Activated gamma-delta T cell treated with Interleukin-2 at 50 U/mL for 16 hours (primary cell): ENCODE measurements around the gene PRDM9.

ENCODE experiments used
- DNase-seq: peaks from one replicate; pipeline ENCODE4 v3.0.0-alpha.2; 2020

PRDM9 gene

DNA sequence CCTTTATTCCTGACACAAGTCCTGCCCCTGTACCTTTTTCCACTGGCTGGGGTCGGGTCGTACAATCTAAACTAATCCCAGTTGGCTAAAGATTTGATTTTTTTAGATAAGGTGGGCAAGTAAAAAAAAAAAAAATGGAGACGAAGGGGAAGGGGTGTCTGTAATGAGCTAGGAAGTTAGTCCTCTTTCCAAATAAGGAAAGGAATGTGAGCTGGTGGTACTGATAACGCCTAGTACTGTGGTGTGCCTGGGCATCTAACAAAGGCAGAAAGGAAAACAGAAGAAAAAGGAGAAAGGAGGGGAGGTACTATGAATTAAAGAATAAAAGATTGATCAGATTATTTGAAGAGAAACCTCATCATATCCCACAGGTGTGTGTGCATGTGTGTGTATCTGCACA lies 21.3 kb downstream of the PRDM9 start:
- DNase-seq = no peak

DNA sequence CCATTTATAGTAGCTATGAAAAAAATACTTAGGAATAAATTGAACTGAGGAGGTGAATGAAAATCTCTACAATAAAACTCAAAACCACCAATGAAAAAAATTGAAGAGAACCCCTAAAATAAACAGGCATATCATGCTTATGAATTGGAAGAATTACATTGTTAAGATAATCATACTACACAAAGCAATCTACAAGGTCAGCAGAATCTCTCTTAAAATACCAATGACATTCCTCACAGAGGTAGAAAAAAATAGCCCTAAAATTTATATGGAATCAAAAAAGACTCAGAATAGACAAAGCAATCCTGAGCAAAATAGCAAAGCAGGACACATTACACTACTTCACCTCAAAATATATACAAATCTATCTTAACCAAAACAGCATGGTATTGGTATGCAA lies 23.2 kb downstream of the PRDM9 start:
- no peak for DNase-seq

DNA sequence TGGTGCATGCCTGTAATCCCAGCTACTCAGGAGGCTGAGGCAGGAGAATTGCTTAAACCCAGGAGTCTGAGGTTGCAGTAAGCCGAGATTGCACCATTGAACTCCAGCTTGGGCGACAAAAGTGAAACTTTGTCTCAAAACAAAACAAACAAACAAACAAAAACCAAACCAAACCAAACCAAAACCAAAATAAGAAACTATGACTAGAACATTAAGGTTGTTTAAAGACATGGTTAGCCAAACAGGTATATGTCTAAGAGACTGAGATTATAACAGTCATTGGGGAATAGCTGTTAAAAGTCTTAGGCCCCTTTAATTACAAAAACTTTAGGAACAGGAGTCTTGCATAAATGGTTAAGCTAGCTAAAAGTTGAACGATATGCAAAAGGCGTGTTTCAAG lies 63.6 kb downstream of the PRDM9 start:
- no peak for DNase-seq
